GDM1 (cell line): ENCODE data around the gene CDK16.

Experiments
- DNase-seq: peaks from one replicate; lab custom pipeline; 2025; lab: John Stamatoyannopoulos, UW

The CDK16 gene

GRCh38 chrX:47209508-47210238 lies 8.8 kb upstream of the CDK16 start:
- DNase-seq, result no peak

- no peak for DNase-seq
Observed at GRCh38 chrX:47210661-47211425, 7.6 kb upstream of the CDK16 start.

- no peak for DNase-seq
Observed at GRCh38 chrX:47212381-47213293, 5.8 kb upstream of the CDK16 start.

GRCh38 chrX:47214435-47215077 lies 3.9 kb upstream of the CDK16 start:
- DNase-seq, result no peak

- no peak for DNase-seq
Observed at GRCh38 chrX:47215291-47215900, 3.1 kb upstream of the CDK16 start.

- no peak for DNase-seq
Observed at GRCh38 chrX:47216393-47216925, 2.0 kb upstream of the CDK16 start.

GRCh38 chrX:47217121-47217851 lies 1.2 kb upstream of the CDK16 start:
- DNase-seq, result no peak

GRCh38 chrX:47217852-47218279 lies 615 bp upstream of the CDK16 start:
- DNase-seq, result peak; percentile 99

- DNase-seq, result no peak
Observed at GRCh38 chrX:47218920-47219815, 687 bp downstream of the CDK16 start.

- DNase-seq, result no peak
Observed at GRCh38 chrX:47221756-47222155, 3.3 kb downstream of the CDK16 start.

GRCh38 chrX:47222751-47223350 lies 4.4 kb downstream of the CDK16 start:
- DNase-seq, result no peak

GRCh38 chrX:47223476-47224250 lies 5.2 kb downstream of the CDK16 start:
- no peak for DNase-seq

GRCh38 chrX:47224266-47224895 lies 5.9 kb downstream of the CDK16 start:
- DNase-seq, result no peak

GRCh38 chrX:47224896-47225290 lies 6.4 kb downstream of the CDK16 start:
- no peak for DNase-seq

- no peak for DNase-seq
Observed at GRCh38 chrX:47226071-47226470, 7.6 kb downstream of the CDK16 start.

- DNase-seq, result no peak
Observed at GRCh38 chrX:47226531-47227333, 8.3 kb downstream of the CDK16 start.

GRCh38 chrX:47227334-47227583 lies 8.8 kb downstream of the CDK16 start:
- no peak for DNase-seq
